Measurements from ENCODE around the gene ZFYVE1. TPM values are rescaled to one million over a fixed set of nuclear protein-coding genes. Genes with fewer than 3 reads are reported as not detected.
A peak's percentile ranks its signal among the peaks of the same experiment; 100 is the strongest.
"Not testable (repeated sequence)": the region's sequence is repeated elsewhere in the genome, so short reads cannot be mapped to it uniquely, and the experiment has no call there.

Gene ZFYVE1, protein sequence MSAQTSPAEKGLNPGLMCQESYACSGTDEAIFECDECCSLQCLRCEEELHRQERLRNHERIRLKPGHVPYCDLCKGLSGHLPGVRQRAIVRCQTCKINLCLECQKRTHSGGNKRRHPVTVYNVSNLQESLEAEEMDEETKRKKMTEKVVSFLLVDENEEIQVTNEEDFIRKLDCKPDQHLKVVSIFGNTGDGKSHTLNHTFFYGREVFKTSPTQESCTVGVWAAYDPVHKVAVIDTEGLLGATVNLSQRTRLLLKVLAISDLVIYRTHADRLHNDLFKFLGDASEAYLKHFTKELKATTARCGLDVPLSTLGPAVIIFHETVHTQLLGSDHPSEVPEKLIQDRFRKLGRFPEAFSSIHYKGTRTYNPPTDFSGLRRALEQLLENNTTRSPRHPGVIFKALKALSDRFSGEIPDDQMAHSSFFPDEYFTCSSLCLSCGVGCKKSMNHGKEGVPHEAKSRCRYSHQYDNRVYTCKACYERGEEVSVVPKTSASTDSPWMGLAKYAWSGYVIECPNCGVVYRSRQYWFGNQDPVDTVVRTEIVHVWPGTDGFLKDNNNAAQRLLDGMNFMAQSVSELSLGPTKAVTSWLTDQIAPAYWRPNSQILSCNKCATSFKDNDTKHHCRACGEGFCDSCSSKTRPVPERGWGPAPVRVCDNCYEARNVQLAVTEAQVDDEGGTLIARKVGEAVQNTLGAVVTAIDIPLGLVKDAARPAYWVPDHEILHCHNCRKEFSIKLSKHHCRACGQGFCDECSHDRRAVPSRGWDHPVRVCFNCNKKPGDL
- total RNA-seq, result 10 to 100 TPM; 13.9 to 14.7 TPM

DNA sequence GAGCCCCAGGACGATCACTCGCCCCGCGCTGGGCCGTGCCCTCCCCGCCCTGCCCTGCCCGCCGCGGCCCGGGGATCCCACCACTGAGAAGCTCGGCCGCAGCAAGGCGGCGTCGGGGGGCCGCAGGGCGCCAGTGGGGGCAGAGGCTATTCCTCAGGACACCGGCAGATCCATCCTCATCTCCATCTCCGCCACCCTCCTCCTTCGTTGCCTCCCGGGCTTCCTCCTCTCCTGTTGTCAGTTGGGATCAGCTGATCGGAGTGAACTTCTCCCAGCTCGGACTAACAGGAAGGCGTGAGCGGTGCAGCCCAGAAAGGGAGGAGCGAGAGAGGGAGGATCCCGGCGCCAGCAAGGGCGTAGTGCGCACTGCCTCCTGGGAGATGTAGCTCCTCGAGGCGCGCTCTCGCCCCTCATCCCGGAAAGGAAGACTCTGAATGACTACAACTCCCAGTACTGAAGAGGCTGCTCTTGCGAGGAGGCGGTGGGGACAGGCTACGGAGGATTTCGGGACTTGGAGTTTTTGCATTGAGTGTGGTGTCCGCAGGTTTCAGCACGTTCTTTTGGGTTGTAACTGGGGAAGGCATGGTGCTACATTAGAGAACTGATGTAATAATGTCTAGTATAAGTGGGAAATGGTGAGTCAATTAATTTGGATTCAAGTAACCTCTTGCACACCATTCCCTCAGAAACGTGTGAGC lies at the start of gene ZFYVE1:
Gene ZFYVE1 (minus strand): TSS at position 262 of the 698 bp plus-strand sequence. CDS start 2,598 bp downstream, outside the sequence.
- Mint-ChIP-seq H3K4me1 (peaks cover 42% of the 10 kb centered on the region), H3K27ac (peak within 1 kb of the TSS; percentile 86), H3K4me3 (peak within 1 kb of the TSS; percentile 92), H3K27me3 (no peaks in the 10 kb centered on the region), H3K36me3 (peaks cover 22% of the 10 kb centered on the region), H3K9me3 (ENCODE audit: low read depth) (no peaks in the 10 kb centered on the region)
- CTCF ChIA-PET, result interaction anchor here (0.8 to 2.9 kb wide), 6 partner anchors 31 to 510 kb away, joined by 3 to 8 read pairs (median 4); partner anchors contain the start of gene RBM25
- DNase-seq (peak; percentile 97), ATAC-seq (peak; percentile 99)

DNA sequence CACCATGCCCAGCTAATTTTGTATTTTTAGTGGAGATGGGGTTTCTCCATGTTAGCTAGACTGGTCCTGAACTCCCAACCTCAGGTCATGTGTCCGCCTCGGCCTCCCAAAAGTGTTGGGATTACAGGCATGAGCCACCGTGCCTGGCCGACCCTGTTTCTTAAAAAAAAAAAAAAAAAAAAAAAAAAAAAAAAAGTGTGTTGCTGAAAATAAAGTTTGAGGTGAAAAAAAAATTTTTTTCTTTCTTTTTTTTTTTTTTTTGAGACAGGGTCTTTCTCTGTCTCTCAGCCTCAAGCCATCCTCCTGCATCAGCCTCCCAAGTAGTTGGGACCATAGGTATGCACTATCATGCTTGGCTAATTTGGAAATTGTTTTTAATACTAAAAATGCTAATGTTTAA lies 42.7 kb upstream of the ZFYVE1 start:
- DNase-seq, result no peak
- CTCF ChIA-PET, result no interaction called here
- Mint-ChIP-seq H3K36me3 (peaks cover 30% of the 10 kb centered on the region), H3K9me3 (ENCODE audit: low read depth) (no peaks in the 10 kb centered on the region), H3K4me1 (peaks cover 17% of the 10 kb centered on the region), H3K27me3 (no peaks in the 10 kb centered on the region), H3K4me3 (no peak overlapping the region), H3K27ac (no peak overlapping the region)
- ATAC-seq, result no peak

DNA sequence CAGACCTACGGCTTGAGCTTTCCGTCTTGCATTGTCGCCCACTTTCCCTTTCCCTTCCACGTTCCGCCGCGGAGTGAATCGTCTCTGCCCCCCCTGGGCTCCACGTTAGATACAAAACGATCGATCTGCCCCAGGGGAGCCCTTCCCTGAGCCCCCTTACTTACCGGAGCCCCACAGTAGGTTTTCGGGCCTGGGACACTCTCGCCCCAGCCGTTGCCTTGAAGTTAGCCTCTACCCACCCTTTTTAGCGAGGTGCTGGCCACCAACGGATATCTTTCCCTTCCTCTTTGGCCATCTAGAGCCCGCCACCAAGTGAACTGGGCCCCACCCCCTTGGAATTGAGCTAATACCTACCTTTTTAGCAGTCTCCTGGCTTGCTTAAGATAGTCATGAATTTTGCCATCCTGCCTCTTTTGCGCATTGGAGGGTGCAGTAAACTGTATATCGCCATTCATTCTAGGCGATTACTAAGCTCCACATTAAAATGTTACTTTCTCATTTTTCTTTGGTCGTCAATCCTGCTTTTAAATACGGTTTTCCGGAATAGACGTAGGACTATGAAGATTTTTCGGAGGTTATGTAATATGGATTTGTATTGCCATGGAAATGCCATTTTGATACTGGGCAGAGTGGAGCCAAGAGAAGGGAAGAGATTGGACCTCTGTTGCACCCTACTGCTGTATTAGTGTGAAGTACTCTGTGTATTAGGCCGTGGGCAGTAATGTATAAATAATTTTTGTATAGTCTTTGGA lies 32.2 kb upstream of the ZFYVE1 start:
- H3K4me3 Mint-ChIP-seq, result no peak overlapping the region
- H3K27ac Mint-ChIP-seq, result no peak overlapping the region
- H3K36me3 Mint-ChIP-seq, result peaks cover 22% of the 10 kb centered on the region
- no peaks in the 10 kb centered on the region for H3K9me3 Mint-ChIP-seq (ENCODE audit: low read depth)
- CTCF ChIA-PET, result interaction anchor here (1.0 to 1.8 kb wide), 9 partner anchors 10 to 134 kb away, joined by 3 to 8 read pairs (median 3); partner anchors contain the start of genes DCAF4 and ZFYVE1
- ATAC-seq (no peak), DNase-seq (no peak)
- H3K27me3 Mint-ChIP-seq, result no peaks in the 10 kb centered on the region
- H3K4me1 Mint-ChIP-seq, result peaks cover 44% of the 10 kb centered on the region

DNA sequence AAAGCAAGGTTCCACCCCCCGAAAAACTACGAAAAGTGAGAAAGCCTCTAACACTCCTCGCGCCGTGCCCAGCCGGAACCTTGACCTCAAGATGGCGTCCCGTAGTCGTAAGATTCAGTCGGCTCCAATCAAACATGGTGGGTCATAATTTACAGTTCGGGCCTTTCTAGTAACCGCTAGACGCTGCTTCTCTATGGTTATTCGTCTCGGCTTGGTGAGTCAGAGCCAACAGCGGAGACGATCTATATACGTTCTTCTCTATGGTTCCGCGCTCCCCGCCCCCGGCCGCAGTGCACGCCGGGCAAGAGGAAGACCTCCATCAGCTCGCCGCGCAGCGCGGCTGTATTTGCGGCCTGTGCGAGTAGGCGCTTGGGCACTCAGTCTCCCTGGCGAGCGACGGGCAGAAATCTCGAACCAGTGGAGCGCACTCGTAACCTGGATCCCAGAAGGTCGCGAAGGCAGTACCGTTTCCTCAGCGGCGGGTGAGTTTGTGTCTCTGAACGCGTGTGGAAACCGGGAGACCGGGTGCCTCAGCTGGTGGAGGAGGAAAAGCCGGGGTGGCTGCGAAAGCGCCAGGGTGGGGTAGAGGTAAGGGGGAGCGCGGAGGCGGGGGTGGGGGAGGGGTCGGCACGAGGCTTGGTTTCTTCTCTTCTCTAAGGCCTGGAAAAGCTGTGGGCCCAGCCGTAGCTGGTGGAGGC lies 31.5 kb upstream of the ZFYVE1 start, which contains the start of gene RBM25:
Gene RBM25 (plus strand): TSS at position 311 of the 698 bp plus-strand sequence. CDS start 13,108 bp downstream, outside the sequence.
- peaks cover 17% of the 10 kb centered on the region for H3K36me3 Mint-ChIP-seq
- DNase-seq (peak; percentile 98), ATAC-seq (peak; percentile 97)
- no peak within 1 kb of the TSS for H3K27ac Mint-ChIP-seq
- H3K4me1 Mint-ChIP-seq, result peaks cover 38% of the 10 kb centered on the region
- CTCF ChIA-PET, result interaction anchor here (0.8 to 1.8 kb wide), 14 partner anchors 9 to 545 kb away, joined by 3 to 8 read pairs (median 3); partner anchors contain the start of genes DCAF4, PSEN1 and ZFYVE1
- H3K27me3 Mint-ChIP-seq, result no peaks in the 10 kb centered on the region
- no peaks in the 10 kb centered on the region for H3K9me3 Mint-ChIP-seq (ENCODE audit: low read depth)
- no peak within 1 kb of the TSS for H3K4me3 Mint-ChIP-seq

DNA sequence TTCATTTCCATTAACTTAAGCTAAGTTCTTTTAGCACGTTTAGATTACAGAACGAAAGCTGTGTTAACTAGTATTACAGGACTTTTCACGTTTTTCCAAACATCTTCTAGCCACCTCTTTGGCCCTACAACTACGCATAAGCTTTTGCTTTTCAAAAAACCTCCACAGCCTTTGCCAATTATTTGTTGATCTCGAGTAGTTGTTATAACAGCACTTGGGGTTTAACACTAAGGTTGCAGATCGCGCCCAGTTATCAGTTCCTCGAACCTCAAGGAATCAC lies 31.0 kb upstream of the ZFYVE1 start:
- Mint-ChIP-seq H3K4me3 (no peak overlapping the region), H3K27ac (no peak overlapping the region), H3K4me1 (peaks cover 38% of the 10 kb centered on the region), H3K9me3 (ENCODE audit: low read depth) (no peaks in the 10 kb centered on the region), H3K36me3 (peaks cover 16% of the 10 kb centered on the region), H3K27me3 (no peaks in the 10 kb centered on the region)
- ATAC-seq (no peak), DNase-seq (no peak)
- CTCF ChIA-PET, result interaction anchor here (0.8 to 1.8 kb wide), 11 partner anchors 9 to 544 kb away, joined by 3 to 8 read pairs (median 3); partner anchors contain the start of genes DCAF4, PSEN1 and ZFYVE1

DNA sequence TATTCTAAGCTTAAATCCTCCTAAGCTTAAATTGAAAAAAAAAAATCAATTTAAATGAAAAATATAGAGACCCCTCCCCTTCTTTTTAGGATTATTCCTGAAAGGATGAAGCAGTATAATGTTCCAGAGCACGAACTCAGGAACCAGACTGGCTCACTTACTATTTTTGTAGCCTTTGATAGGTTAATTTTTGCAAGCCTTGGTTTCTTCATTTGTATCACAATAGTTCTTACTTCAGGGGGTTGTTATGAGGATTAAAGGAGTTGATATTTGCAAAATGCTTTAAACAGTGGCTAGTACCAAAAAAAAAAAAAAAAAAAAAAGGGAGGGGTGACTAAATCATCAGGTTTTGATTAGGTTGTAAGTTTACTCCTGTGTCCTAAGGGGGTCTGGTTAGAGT lies 28.3 kb upstream of the ZFYVE1 start:
- H3K36me3 Mint-ChIP-seq, result peaks cover 4% of the 10 kb centered on the region
- H3K4me1 Mint-ChIP-seq, result peaks cover 16% of the 10 kb centered on the region
- no peaks in the 10 kb centered on the region for H3K27me3 Mint-ChIP-seq
- DNase-seq (no peak), ATAC-seq (no peak)
- H3K27ac Mint-ChIP-seq, result no peak overlapping the region
- H3K9me3 Mint-ChIP-seq (ENCODE audit: low read depth), result no peaks in the 10 kb centered on the region
- H3K4me3 Mint-ChIP-seq, result no peak overlapping the region
- CTCF ChIA-PET, result interaction anchor here (0.7 kb wide), 1 partner anchor 180 kb away, joined by 3 read pairs; no protein-coding TSS in a partner anchor

DNA sequence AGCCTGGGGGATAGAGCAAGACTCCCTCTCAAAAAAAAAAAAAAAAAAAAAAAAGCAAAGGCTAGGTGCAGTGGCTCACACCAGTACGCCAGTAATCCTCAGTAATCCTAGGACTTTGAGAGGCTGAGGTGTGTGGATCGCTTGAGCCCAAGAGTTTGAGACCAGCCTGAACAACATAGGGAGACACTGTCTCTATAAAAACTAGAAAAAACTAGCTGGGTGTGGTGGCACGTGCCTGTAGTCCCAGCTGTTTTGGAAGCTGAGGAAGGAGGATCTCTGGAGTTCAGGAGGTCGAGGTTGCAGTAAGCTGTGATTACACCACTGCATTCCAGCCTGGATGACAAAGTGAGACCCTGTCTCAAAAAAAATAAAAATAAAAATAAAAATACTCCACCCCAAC lies 22.5 kb upstream of the ZFYVE1 start:
- no peaks in the 10 kb centered on the region for H3K4me1 Mint-ChIP-seq
- no peak overlapping the region for H3K27ac Mint-ChIP-seq
- H3K36me3 Mint-ChIP-seq, result no peaks in the 10 kb centered on the region
- H3K9me3 Mint-ChIP-seq (ENCODE audit: low read depth), result no peaks in the 10 kb centered on the region
- no peaks in the 10 kb centered on the region for H3K27me3 Mint-ChIP-seq
- no peak overlapping the region for H3K4me3 Mint-ChIP-seq
- ATAC-seq (no peak), DNase-seq (no peak)
- CTCF ChIA-PET, result interaction anchor here (0.7 to 1.8 kb wide), 3 partner anchors 9 to 144 kb away, joined by 4 to 6 read pairs (median 5); partner anchors contain the start of gene RBM25

DNA sequence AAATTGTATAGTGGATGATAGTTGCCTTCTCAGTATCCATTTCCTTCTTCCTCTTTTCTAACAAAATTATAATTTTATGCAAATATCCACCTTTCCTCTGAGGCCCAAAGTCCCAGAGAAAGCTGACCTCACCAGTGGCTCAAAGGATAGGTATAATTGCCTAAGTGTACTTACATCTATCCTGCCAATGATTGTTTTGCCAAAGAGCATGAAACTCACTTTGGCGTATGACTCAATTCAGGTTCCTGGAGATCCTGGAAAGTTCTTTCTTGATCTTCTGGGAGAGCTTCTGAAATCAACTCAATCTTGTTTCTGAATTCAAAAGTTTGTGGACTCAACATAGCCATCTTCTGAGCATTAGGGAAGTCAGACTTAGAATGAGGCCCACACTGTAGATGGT lies 20.9 kb upstream of the ZFYVE1 start:
- H3K27ac Mint-ChIP-seq, result no peak overlapping the region
- no peaks in the 10 kb centered on the region for H3K9me3 Mint-ChIP-seq (ENCODE audit: low read depth)
- H3K4me1 Mint-ChIP-seq, result no peaks in the 10 kb centered on the region
- CTCF ChIA-PET, result no interaction called here
- DNase-seq (no peak), ATAC-seq (no peak)
- H3K27me3 Mint-ChIP-seq, result no peaks in the 10 kb centered on the region
- no peaks in the 10 kb centered on the region for H3K36me3 Mint-ChIP-seq
- H3K4me3 Mint-ChIP-seq, result no peak overlapping the region

DNA sequence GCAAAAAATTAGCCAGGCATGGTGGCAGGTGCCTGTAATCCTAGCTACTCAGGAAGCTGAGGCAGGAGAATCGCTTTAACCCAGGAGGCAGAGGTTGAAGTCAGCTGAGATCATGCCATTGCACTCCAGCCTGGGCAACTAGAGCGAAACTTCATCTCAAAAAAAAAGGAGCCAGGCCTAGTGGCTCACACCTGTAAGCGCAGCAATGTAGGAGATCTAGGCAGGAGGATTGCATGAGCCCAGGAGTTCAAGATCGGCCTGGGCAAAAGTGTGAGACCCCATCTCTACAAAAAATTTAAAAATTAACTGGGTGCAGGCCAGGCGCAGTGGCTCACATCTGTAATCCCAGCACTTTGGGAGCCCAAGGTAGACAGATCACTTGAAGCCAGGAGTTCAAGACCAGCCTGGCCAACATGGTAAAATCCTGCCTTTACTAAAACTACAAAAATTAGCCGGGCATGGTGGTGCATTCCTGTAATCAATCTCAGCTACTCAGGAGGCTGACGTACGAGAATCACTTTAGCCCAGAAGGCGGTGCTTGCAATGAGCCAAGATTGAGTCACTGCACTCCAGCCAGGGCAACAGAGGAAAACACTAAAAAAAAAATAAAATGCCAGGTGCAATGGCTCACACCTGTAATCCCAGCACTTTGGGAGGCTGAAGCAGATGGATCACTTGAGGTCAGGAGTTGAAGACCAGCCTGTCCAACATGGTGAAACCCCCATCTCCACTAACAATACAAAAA lies 10.0 kb upstream of the ZFYVE1 start:
- H3K9me3 Mint-ChIP-seq (ENCODE audit: low read depth); H3K36me3 Mint-ChIP-seq; H3K4me1 Mint-ChIP-seq; ATAC-seq; H3K4me3 Mint-ChIP-seq; DNase-seq; H3K27ac Mint-ChIP-seq; H3K27me3 Mint-ChIP-seq: not testable (repeated sequence)
- CTCF ChIA-PET, result interaction anchor here (0.6 kb wide), 1 partner anchor 351 kb away, joined by 3 read pairs; no protein-coding TSS in a partner anchor

DNA sequence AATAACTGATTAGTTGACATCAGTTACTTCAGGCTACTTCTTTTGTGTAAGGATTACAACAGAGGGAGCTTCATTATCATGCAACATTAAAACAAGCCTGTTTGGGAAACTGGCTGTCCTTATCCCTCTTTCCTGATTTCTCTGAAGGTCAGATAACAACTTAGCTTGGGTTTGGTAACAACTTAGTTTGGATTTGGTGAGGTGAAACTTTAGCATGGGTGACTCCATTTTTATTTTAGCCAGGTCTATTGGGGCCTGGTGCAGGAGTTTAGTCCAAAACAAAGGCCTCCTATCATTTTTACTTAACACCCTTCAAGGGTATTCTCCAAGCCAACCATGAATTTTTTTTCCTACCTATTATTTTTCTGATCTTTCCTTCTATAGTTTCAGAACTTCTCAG lies 1.1 kb upstream of the ZFYVE1 start:
- no peaks in the 10 kb centered on the region for H3K9me3 Mint-ChIP-seq (ENCODE audit: low read depth)
- no peaks in the 10 kb centered on the region for H3K27me3 Mint-ChIP-seq
- no peak for ATAC-seq
- H3K4me1 Mint-ChIP-seq, result peaks cover 35% of the 10 kb centered on the region
- H3K36me3 Mint-ChIP-seq, result peaks cover 14% of the 10 kb centered on the region
- CTCF ChIA-PET, result interaction anchor here (1.7 to 2.9 kb wide), 2 partner anchors 30 to 32 kb away, joined by 3 to 8 read pairs; partner anchors contain the start of gene RBM25
- no peak overlapping the region for H3K27ac Mint-ChIP-seq
- peak overlapping the region; percentile 92 for H3K4me3 Mint-ChIP-seq
- DNase-seq, result no peak

DNA sequence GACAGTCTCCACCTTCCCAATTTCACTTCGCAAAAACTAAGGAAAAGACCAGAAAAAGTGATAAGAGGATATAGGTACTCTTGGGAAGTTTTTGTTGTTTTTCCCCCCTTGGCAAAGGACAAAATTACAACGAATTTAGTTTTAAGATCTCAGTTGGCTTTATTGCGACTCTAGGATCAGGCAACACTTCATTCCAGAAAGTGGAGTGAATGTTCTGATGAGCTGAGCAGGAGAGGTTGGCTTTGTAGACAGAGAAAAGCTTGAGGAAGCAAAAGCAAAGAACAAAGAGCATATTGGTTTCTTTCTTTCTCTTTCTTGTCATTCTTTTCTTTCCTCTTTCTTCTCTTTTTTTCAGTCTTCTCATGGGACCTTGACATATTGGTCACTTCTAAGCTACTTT lies 640 bp upstream of the ZFYVE1 start:
- Mint-ChIP-seq H3K27me3 (no peaks in the 10 kb centered on the region), H3K4me3 (peak overlapping the region; percentile 92), H3K9me3 (ENCODE audit: low read depth) (no peaks in the 10 kb centered on the region), H3K36me3 (peaks cover 17% of the 10 kb centered on the region), H3K4me1 (peaks cover 36% of the 10 kb centered on the region), H3K27ac (peak overlapping the region; percentile 86)
- ATAC-seq (no peak), DNase-seq (no peak)
- CTCF ChIA-PET, result interaction anchor here (0.8 to 2.9 kb wide), 5 partner anchors 31 to 413 kb away, joined by 3 to 8 read pairs (median 3); partner anchors contain the start of gene RBM25

All from activated CD8-positive, alpha-beta memory T cell treated with anti-CD3 and anti-CD28 coated beads, Interleukin-2, amount 10 ng/mL, durations not matched to agents 7 days and 5 days (primary cell).